ENCODE results near the gene TRPM5.

- no peak for TF ChIP-seq CTCF (IDR thresholded peaks at IDR 0.05)
- TF ChIP-seq POLR2A (IDR thresholded peaks at IDR 0.05) = no peak
Observed at GRCh38 chr11:2462543-2462985, 18.2 kb upstream of the TRPM5 start.

Measured in esophagus squamous epithelium (tissue), 4 donors.